Bronchial epithelial cell (primary cell): ENCODE results near the gene CACNA1C. TPM values are rescaled to one million over a fixed set of nuclear protein-coding genes. Genes with fewer than 3 reads are reported as not detected.

Experiments used
- DNase-seq: peaks from one replicate; pipeline ENCODE4 v3.0.0-alpha.2; 2010; ENCODE audit warnings: low read depth
- FAIRE-seq: peaks from 2 replicates; lab custom pipeline; 2011; peaks lifted over from hg19 to GRCh38; lab: Jason Lieb, UNC
- H3K27me3 ChIP-seq: 2 replicates; pipeline ENCODE4 v1.5.1; 2011; ENCODE audit warnings: low read length; ENCODE audit not compliant: control insufficient read depth, insufficient read depth
- H3K36me3 ChIP-seq: 2 replicates; pipeline ENCODE4 v1.5.1; 2011; ENCODE audit warnings: low read length; ENCODE audit not compliant: control insufficient read depth, insufficient read depth
- H3K4me3 ChIP-seq: 2 replicates; pipeline ENCODE4 v1.5.1; 2011; ENCODE audit warnings: mild to moderate bottlenecking, low read depth, low read length, control low read depth
- CTCF ChIP-seq: IDR thresholded peaks from 2 replicates; pipeline ENCODE4 v1.5.1; 2011; ENCODE audit warnings: mild to moderate bottlenecking, moderate library complexity, low read length, control low read depth, inconsistent platforms; ENCODE audit not compliant: insufficient read depth, severe bottlenecking
- total RNA-seq: library from RNA; depleted of rRNA; stranded (reverse); fragments of >200 nt; gene quantifications from 2 replicates; pipeline ENCODE4 v1.2.1, GENCODE V29; 2014

Gene CACNA1C
- total RNA-seq, 1 donor from 2014 or later: not detected

DNA sequence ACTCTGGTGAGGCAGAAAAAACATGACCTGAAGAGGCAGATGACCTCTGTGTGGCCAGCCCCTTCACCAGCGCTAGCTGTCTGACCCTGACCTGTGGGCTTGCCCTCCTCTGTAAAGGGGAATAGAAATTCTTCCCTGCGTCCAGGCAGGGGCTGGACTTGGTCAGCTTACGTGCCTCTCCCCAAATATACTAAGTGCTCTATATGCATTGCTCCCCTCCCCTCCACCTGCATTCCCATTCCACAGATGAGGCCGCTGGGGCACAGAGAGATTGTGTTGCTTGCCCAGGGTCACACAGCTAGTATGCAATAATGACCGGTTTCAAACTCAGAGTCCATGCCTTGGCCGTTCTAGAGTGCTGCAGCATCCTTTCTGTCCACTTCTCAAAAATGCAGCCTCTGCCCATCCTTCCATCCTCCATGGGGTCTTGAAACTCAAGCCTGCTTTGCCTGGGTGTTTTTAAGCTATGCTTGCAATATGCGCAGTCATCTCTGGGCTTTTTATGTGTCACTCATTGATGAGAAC, 303.9 kb downstream of the CACNA1C start:
- Histone ChIP-seq H3K4me3 (no peak overlapping the region), H3K36me3 (no peaks in the 10 kb centered on the region), H3K27me3 (no peaks in the 10 kb centered on the region)
- no peak for DNase-seq
- no peak for FAIRE-seq
- no peak for TF ChIP-seq CTCF

GRCh38 chr12:2358986-2359658, 306.3 kb downstream of the CACNA1C start:
- H3K36me3 ChIP-seq: no peaks in the 10 kb centered on the region
- no peak for TF ChIP-seq CTCF
- H3K27me3 ChIP-seq: no peaks in the 10 kb centered on the region
- DNase-seq (no peak), FAIRE-seq (no peak)
- no peak overlapping the region for H3K4me3 ChIP-seq

DNA sequence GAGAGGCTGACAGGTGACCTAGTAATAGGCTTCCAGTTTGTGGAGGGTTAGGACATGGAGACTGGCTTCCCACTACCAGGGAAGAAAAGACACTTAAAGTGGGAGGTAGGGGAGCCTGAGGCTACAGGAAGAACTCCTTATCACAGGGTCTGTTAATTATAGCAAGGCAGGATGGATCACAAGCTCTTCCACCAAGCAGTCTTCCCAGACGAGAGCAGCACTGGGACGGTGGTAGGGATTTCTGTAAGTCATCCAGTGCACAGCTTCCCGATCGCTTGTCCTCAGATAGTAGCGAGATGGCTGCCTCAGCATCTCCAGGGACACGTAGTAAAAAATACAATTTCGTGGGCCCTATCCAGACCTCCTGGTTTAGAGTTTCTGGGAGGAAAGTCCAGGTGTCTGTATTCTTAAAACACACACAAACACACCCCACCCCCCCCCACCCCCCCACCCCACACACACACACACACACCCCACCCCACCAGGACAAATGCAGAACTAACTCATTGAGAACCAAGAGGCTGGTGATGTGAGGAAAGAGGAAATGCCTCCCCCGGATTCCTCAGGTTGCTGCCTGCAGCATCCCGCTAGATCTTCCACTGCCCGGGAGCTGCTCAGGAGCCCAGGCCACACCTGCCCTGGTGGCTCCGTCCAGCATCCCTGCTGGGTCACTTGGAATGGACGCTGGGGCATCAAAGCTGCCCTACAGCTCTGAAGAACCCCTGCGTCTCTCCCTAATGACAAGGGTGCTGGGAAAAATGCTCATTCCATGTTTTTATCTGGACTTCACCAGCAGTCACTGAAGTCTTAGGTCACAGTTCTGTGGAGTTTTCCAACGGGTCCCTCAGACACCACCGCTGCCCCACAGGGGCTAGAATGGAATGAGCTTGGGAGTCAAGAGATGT, 307.2 kb downstream of the CACNA1C start:
- DNase-seq: no peak
- no peak for TF ChIP-seq CTCF
- H3K27me3 ChIP-seq: no peaks in the 10 kb centered on the region
- no peak overlapping the region for H3K4me3 ChIP-seq
- no peaks in the 10 kb centered on the region for H3K36me3 ChIP-seq
- peak; percentile 76 for FAIRE-seq

- no peak for TF ChIP-seq CTCF
- FAIRE-seq (no peak), DNase-seq (no peak)
- Histone ChIP-seq H3K4me3 (no peak overlapping the region), H3K27me3 (no peaks in the 10 kb centered on the region), H3K36me3 (no peaks in the 10 kb centered on the region)
Measured at GRCh38 chr12:2360630-2361170, 307.9 kb downstream of the CACNA1C start.

DNA sequence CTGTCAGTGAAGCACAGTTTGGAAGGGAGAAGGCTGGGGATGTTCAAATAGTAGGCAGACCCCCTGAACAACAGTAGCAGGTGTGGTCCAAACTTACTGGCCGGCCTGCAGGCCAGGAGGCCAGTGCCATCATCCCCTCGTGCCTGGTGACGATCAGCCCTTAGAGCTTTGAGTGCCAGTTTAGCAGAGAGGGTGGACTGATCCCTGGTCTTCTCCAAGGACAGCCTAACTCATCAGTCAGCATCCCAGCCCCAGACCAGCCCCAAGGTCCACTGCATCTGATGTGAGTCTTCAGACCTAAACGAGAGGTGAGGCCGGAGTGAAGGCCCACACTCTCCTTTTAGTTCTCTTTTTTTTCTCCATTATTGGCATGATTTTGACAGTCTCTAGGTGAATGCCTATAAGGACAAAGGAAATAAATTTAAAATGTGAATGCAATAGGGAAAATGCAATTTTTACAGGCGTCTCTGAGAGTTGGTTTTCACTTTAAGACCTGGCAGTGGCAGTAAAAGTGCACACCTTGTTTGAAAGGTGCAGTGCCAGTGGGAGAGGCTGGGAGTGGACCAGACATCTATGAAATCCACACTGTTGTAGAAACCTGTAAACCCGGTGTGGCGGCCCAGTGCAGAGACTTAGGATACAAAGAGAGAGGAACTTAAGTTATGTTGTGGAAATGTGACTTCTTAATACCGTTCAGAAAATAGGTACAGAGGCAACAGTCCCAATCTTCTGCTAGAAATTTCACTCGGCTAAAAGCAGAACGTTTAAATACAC, 311.2 kb downstream of the CACNA1C start:
- no peak overlapping the region for H3K4me3 ChIP-seq
- H3K36me3 ChIP-seq: no peaks in the 10 kb centered on the region
- FAIRE-seq (no peak), DNase-seq (no peak)
- TF ChIP-seq CTCF: no peak
- H3K27me3 ChIP-seq: no peaks in the 10 kb centered on the region
